Fibroblast of upper back skin (primary cell): ENCODE measurements around the gene TBC1D7.

Source experiments
- DNase-seq: peaks from one replicate; pipeline ENCODE4 v3.0.0-alpha.2; 2013

TBC1D7 gene

DNA sequence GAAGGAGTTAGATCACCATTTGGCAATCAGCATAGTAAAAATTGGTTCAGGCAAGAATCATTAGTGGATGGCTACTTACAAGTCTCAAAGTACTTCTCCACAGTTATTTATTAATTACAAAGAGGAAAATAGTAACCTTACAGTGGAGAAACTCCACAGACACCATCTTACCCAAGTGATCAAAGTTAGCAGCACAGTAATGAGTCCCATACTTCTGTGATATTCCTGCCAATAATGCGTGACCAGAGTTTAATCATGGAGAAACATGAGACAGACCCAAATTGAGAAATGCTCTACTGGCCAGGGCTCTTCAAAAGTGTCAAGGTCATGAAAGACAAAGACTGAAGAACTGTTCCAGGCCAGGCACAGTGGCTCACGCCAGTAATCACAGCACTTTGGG, 9.5 kb downstream of the TBC1D7 start:
- no peak for DNase-seq

GRCh38 chr6:13315896-13316295, 12.4 kb downstream of the TBC1D7 start:
- no peak for DNase-seq

DNA sequence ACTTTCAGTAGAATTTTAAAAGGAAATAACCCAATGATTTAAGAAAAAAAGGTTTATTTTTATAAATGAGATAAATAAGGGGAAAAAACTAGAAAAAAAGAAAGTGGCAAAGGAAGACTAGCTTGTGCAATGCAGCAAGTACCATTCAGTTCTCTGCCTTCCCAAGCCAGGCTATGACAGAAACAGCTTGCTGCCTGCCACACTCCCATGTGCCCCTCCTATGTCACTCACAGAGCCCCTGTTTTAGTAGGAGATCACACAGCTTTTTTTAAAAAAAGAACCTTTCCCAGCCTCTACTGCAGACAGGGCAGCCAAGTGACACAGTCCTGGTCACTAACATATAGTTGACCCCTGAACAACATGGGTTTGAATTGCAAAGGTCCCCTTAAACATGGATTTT, 13.5 kb downstream of the TBC1D7 start:
- no peak for DNase-seq

- DNase-seq = no peak
Measured at GRCh38 chr6:13311155-13311554, 17.2 kb downstream of the TBC1D7 start.

- no peak for DNase-seq
Measured at GRCh38 chr6:13308332-13308731, 20.0 kb downstream of the TBC1D7 start.

GRCh38 chr6:13307508-13307995, 20.8 kb downstream of the TBC1D7 start:
- DNase-seq = peak; percentile 58

GRCh38 chr6:13305791-13306190, 22.5 kb downstream of the TBC1D7 start:
- no peak for DNase-seq

DNA sequence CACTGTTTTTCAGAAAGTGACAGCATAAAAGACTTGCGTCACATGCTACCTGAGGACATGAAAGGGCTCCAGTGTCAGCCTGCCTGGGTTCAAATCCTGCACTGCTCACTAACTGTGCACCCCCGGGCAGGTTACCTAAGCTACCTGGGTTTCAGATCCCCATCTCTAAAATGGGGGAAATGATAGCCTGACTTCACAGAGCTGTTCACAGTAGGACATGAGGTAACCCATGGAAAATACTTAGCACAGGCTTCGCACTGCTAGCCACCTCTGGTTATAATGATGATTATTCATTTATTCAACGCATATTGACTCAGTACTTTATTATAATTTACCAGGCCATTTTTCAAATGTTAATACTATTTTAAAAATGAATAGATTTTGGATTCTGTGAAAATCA, 23.0 kb downstream of the TBC1D7 start:
- DNase-seq = no peak

- no peak for DNase-seq
Measured at GRCh38 chr6:13304580-13305260, 23.6 kb downstream of the TBC1D7 start.

DNA sequence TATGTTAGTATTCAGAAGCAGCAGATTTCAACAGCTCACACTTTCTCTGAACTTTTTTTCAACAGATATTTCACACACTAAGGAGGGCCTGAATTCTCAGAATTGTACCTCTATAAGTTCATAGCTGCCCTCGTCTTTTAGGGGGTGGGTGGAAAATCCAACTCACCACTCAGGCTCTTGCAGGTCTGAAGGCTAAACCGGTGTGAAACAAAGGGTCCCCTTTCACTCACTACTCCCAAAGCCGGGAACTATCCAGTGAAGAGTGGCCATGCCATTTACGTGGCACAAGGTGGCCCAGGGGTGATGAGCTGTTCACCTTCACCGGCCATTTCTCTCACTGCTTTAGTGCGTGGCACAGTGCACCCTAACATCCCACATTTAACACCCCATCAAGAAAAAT, 24.2 kb downstream of the TBC1D7 start:
- no peak for DNase-seq

GRCh38 chr6:13303668-13304017, 24.7 kb downstream of the TBC1D7 start:
- peak; percentile 72 for DNase-seq

DNA sequence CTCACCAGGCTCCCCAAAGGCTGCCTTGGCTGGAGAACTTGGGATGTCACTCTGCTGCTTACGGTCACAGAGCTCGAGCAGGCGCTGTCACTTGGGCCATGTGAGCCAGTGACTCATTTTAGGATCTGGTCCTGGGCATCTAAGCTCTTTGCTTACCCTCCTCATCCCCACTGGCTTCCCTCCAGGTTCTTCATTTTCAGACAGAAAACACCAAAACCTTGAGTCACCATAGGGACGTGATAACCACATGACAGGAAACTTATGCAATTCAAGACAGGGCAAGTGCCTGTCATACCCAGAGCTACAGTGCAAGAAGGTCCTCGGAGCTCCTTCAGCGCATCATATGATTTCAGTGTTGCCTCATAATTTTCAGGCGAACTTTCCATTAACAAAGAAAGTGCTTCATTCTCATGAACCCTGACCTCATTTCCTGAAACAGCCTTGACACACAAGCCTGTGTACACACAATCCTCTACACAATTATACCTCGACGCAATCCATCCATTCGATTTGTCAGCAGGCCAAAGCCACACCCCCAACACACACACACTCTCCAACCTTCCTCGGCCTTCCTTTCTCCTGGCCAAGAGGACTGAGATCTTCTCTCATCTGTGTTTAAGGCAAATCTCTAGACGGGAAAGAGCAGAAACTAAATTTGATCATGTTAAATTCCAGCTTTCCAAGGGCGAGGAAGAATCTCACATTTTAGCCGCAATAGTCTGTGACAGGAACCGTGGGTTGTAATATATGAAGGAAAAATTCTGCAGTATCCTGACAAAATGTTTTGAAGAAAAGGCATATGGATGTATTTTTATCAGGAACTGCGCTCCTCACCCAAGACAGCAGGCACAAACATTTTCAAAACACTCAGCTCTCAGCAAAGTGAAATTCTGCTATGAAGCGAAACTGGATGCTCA, 25.3 kb downstream of the TBC1D7 start:
- DNase-seq = peak; percentile 95

DNA sequence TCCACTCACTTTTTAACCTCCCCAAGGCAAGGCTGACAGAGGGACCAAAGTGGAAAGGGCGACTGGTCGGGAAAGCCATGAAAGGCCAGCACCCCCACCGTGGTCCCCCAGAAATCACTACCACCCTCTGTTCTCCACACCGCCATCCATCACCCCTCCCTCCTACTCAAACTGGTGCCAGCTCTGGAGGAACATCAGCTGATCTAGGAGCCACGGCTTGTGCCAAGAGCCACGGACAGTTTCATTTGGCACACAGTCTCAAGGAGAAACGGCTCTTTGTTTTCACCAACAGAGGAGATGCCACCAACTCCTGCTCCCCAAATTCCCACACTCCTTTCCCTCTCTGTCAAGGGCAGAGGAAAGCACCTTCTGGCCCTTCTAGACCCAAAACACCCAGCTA, 26.0 kb downstream of the TBC1D7 start:
- no peak for DNase-seq

- DNase-seq = no peak
Measured at GRCh38 chr6:13300643-13301590, 27.4 kb downstream of the TBC1D7 start.

DNA sequence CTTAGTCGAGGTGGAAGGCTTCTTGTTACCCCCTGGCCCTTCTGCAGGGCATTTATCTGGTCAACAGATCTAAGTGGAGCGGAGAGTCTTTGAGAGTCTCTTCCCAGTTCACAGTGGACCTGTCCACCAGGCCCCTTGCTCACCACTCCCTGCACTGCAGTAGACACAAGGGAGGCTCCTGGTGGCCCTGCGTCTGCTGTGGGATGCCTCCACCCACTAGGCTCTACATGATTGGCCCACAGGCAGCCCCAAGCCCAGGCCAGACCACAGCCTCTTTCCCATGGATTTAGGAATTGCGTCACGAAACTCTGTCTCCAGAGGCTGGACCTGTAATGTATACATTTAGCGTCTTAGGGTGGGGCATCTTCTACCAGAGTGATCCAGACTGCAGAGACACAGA, 28.4 kb downstream of the TBC1D7 start:
- no peak for DNase-seq

GRCh38 chr6:13299403-13299821, 28.9 kb downstream of the TBC1D7 start:
- DNase-seq = no peak

DNA sequence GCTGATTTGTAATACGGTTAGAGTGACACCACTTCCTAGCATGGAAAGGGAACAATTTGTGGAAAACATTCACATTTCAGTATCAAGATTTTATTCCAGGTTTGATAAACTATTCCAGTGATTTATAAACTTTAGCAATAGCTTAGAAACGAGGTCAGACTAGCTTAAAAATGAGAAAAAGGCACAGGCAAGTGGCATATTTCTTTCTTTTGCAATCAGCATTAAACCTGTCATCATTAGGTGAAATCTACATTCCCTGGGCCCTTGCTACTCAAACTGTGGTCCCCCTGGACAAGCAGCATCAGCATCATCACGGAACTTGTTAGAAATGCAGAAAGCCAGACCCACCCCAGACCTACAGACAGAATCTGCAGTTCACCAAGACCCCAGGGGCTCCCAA, 29.9 kb downstream of the TBC1D7 start:
- DNase-seq = no peak

- DNase-seq = no peak
Measured at GRCh38 chr6:13297391-13297790, 30.9 kb downstream of the TBC1D7 start.

DNA sequence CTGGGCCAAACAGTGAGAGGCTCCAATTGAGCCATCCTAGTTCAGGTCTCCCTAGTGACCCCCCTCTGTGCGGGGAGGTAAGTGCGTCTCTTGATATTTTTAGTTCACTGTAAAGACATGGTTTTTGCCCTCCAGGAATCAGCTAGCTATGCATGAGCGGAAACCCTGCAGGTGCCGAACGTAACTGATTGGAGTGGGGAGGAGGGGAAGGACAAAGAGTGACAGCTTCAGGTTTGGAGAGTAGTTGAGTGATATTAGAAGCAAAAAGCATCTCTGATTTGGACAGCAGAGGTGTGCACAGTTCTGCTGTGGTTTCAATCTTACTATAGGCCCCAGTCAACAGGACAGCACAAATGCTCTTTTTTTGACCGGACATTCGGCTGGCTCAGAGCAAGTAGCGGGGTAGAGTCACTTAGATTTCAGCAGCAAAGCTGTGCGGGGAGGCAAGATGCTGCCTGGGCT, 31.8 kb downstream of the TBC1D7 start:
- no peak for DNase-seq

DNA sequence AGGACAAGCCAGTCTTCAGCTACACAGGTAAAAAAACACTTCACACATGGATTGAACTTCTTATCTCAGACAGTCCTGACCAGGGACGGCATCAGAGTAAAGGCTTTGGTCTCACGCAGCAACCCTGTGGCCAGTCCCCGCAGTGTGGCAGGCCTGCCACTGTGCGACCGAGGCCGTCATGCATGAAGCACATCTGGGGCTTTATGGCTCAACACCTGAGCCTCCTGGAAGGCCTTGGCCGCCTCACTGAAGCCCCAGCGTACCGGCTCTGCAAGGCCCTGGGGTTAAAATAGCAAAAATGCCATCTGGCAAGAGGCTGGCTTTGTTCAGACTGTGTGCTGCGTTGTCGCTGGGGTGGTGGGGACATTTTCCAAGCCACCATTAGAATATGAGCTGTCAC, 32.8 kb downstream of the TBC1D7 start:
- no peak for DNase-seq

GRCh38 chr6:13294499-13295069, 33.8 kb downstream of the TBC1D7 start:
- peak; percentile 21 for DNase-seq

DNA sequence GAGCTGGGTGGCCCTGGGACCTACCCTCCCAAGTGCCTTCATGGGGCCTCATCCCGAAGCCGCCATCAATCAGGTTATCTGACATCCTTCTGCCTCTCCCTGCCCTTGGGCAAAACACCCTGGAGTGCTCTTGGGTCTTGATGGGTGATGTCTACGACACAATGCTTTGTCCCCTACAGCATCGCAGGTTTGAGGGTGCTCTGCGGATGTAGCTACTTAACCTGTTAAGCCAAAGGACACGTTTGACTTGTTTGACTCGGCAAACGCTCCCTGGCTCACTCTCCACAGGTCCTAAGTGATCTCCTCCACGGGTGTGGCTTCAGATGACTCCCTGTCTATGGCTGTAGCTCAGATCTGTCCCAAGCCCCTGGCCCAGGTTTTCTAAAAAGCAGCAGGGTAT, 35.6 kb downstream of the TBC1D7 start:
- no peak for DNase-seq

- DNase-seq = no peak
Measured at GRCh38 chr6:13290335-13290734, 38.0 kb downstream of the TBC1D7 start.
